Right cardiac atrium (tissue), 5 donors: ENCODE results near the gene PDE6A. TPM values are rescaled to one million over a fixed set of nuclear protein-coding genes. Genes with fewer than 3 reads are reported as not detected.
A peak's percentile ranks its signal among the peaks of the same experiment; 100 is the strongest.

Source experiments
- ATAC-seq, 2 donors: fragments of 200-7000 bp; cut with Tn5 transposase; one replicate each; pipeline versions ENCODE4 v1.8.0 to v1.9.1; 2020; ENCODE audit warnings: moderate library complexity in 2 of 2, mild to moderate bottlenecking in 1 of 2
- DNase-seq, 3 donors: peaks; one replicate each; pipeline ENCODE4 v3.0.0-alpha.2; 2020
- H3K27ac ChIP-seq: one replicate; pipeline ENCODE4 v1.5.1; 2013; ENCODE audit warnings: mild to moderate bottlenecking, low read length, control low read depth, moderate library complexity
- H3K27me3 ChIP-seq: one replicate; pipeline ENCODE4 v1.6.1; 2013; ENCODE audit not compliant: control insufficient read depth, insufficient read depth
- H3K4me1 ChIP-seq: one replicate; pipeline ENCODE4 v1.6.1; 2013; ENCODE audit warnings: low read length; ENCODE audit not compliant: control insufficient read depth, insufficient read depth
- H3K4me3 ChIP-seq: one replicate; pipeline ENCODE4 v1.5.1; 2013; ENCODE audit warnings: low read length, control low read depth
- H3K9me3 ChIP-seq: one replicate; pipeline ENCODE4 v1.6.1; 2013; ENCODE audit warnings: low read length; ENCODE audit not compliant: control insufficient read depth
- WGBS: extraction: QIAGEN DNeasy Blood & Tissue Kit; methylation state at CpG from one replicate; pipeline ENCODE4 v1.1.7; 2013; 5-methylcytosine and 5-hydroxymethylcytosine counted together
- intact Hi-C, 4 donors: fragments of 100-400 bp; cut with DNase I; formaldehyde crosslinking; loops; one replicate each; pipeline versions ENCODE4 v1.11.0 to v1.14.0; 2022 to 2023
- polyA plus RNA-seq: library from polyadenylated mRNA; stranded (reverse); fragments of 200-250 nt; gene quantifications from one replicate; pipeline ENCODE4 v1.2.3, GENCODE V29; 2013
- total RNA-seq, 4 donors: library from RNA; stranded (reverse); fragmentation: NEBNext Ultra II Directional; extraction: Animal tissue kit (Norgen Biotek cat#: 25700); gene quantifications; one replicate each; pipeline ENCODE4 v1.2.1, GENCODE V29; 2021
- donor health status: healthy with polysubstance abuse.
- donor health status: DM: no; HTN: yes; CAD: no.
- donor health status: DM: no; HTN: no; CAD: no.
- donor health status: DM: no; HTN: yes; CAD: no; lungs with severe emphysema.
- donor health status: DM: yes; HTN: yes; CAD: no.

PDE6A gene
- total and polyA plus RNA-seq, 5 donors = 0.06 to 0.11 (median 0.07) TPM; not detected in 2

GRCh38 chr5:149922950-149923349 lies 21.6 kb downstream of the PDE6A start:
- ATAC-seq = no peak
- Histone ChIP-seq H3K4me3 (no peak overlapping the region), H3K9me3 (no peaks in the 10 kb centered on the region), H3K27me3 (no peaks in the 10 kb centered on the region), H3K27ac (no peak overlapping the region), H3K4me1 (no peaks in the 10 kb centered on the region)
- WGBS = 93% methylated on average over 6 of the region's 6 CpGs
- intact Hi-C loops = no loop called here
- DNase-seq = no peak

DNA sequence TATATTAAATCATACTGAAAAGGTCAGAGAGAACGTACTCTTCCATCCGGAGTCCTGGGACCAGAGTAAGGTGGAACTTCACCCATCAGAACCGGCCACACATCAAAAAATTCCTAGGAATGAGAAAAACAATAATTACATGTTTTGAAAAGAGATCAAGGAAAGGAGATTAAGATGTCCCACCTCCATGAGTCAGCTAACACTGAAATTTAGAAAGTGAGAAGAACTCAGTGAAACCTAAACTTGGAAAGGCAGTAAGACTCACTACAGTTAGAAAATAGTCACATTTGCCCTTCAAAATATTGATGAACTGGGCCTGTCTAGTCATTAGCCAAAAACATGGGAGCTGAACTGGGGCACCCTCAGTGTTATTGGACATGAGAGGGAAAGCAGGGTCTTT lies 23.0 kb downstream of the PDE6A start:
- Histone ChIP-seq H3K27me3 (no peaks in the 10 kb centered on the region), H3K9me3 (no peaks in the 10 kb centered on the region), H3K4me3 (no peak overlapping the region), H3K4me1 (no peaks in the 10 kb centered on the region), H3K27ac (no peak overlapping the region)
- WGBS = 93% methylated on average over 3 of the region's 3 CpGs
- intact Hi-C loops = no loop called here
- no peak for ATAC-seq
- DNase-seq = no peak

- H3K27ac ChIP-seq = no peak overlapping the region
- no peaks in the 10 kb centered on the region for H3K27me3 ChIP-seq
- H3K9me3 ChIP-seq = no peaks in the 10 kb centered on the region
- peaks cover 2% of the 10 kb centered on the region for H3K4me1 ChIP-seq
- 65% methylated on average over 6 of the region's 6 CpGs for WGBS
- H3K4me3 ChIP-seq = no peak overlapping the region
- intact Hi-C loops = no loop called here
- ATAC-seq (no peak), DNase-seq (no peak)
Observed at GRCh38 chr5:149917073-149917676, 27.4 kb downstream of the PDE6A start.

DNA sequence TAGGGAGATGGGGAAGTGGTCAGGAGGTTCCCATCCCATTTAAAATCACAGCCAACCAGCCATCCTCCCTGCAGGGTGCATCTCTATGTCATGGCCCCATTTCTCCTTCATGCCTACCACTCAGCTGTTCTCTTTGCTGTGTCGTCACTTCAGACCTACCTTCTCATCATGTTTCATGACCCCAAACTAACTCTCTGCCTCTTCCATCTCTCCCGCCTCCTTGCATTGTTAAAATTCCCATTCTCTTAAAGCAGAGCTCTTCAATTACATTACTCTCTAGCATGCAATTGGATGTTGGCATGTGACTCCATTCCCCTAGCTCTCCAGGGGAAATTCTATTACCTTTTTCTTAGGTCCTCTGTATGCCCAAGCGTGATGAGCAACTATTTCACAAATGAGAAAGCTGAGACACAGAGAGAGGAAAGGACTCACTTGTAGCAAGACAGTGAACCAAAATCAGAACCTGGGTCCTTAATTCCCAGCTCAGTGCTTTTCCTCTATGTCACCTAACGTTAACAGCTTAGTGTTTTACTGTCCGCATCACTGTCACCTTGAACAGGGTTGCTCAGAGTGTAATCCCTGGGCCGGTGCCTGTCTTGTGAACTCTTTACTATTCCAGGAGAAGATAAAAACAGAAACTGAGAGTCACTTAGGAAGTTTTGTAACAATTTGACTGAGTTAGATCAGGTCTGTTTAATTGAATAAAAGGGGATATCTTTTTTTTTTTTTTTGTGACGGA lies 28.1 kb downstream of the PDE6A start:
- Histone ChIP-seq H3K27ac (no peak overlapping the region), H3K4me1 (peaks cover 2% of the 10 kb centered on the region), H3K9me3 (no peaks in the 10 kb centered on the region), H3K4me3 (no peak overlapping the region), H3K27me3 (no peaks in the 10 kb centered on the region)
- ATAC-seq = peak; percentile 28 to 31
- DNase-seq = no peak
- intact Hi-C loops = no loop called here
- WGBS = 71% methylated on average over 7 of the region's 7 CpGs

- no peak for ATAC-seq
- no peaks in the 10 kb centered on the region for H3K9me3 ChIP-seq
- H3K4me3 ChIP-seq = no peak overlapping the region
- intact Hi-C loops = no loop called here
- H3K4me1 ChIP-seq = peaks cover 2% of the 10 kb centered on the region
- DNase-seq = no peak
- H3K27me3 ChIP-seq = no peaks in the 10 kb centered on the region
- no peak overlapping the region for H3K27ac ChIP-seq
- WGBS = 84% methylated on average over 7 of the region's 7 CpGs
Observed at GRCh38 chr5:149915392-149916260, 29.0 kb downstream of the PDE6A start.

GRCh38 chr5:149913436-149914419 lies 30.9 kb downstream of the PDE6A start:
- Histone ChIP-seq H3K27ac (no peak overlapping the region), H3K9me3 (no peaks in the 10 kb centered on the region), H3K4me1 (peaks cover 2% of the 10 kb centered on the region), H3K27me3 (no peaks in the 10 kb centered on the region), H3K4me3 (no peak overlapping the region)
- WGBS = 75% methylated on average over 7 of the region's 7 CpGs
- ATAC-seq = no peak
- intact Hi-C loops = no loop called here
- DNase-seq = no peak

DNA sequence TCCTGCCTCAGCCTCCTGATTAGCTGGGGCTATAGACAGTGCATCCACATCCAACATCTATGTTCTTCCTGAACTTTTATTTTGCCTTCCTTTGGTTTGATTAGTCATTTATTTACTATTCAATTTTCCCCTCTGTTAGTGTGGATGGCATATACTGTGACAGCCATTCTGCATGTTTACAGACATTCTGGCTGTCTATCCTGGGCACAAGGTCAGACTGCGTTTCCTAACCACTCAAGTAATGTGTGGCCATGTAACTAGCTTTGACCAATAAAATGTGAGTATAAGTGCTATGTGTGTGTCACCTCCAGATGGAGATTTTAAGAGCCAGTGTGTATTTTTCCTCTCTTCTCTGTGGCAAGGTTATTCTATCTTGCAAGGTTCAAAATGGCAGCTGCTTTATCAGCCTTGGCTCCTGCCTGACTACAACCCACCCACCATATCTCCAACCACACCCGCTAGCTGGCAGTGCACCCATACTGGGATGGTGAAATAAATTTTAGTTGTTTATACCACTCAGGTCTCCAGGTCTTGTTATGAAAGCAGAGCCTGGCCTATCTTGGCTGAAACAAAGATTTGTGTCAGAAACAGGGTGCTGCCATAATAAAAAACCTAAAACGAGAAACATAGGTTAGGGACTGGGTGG lies 32.2 kb downstream of the PDE6A start:
- WGBS = 86% methylated on average over 3 of the region's 3 CpGs
- intact Hi-C loops = no loop called here
- H3K4me1 ChIP-seq = peaks cover 2% of the 10 kb centered on the region
- DNase-seq (no peak), ATAC-seq (peak; percentile 37 to 43)
- no peak overlapping the region for H3K27ac ChIP-seq
- H3K27me3 ChIP-seq = no peaks in the 10 kb centered on the region
- H3K4me3 ChIP-seq = no peak overlapping the region
- no peaks in the 10 kb centered on the region for H3K9me3 ChIP-seq

- Histone ChIP-seq H3K27ac (no peak overlapping the region), H3K27me3 (no peaks in the 10 kb centered on the region), H3K4me1 (no peaks in the 10 kb centered on the region), H3K9me3 (no peaks in the 10 kb centered on the region), H3K4me3 (no peak overlapping the region)
- 91% methylated on average over 1 of the region's 1 CpG for WGBS
- intact Hi-C loops = no loop called here
- no peak for ATAC-seq
- no peak for DNase-seq
Observed at GRCh38 chr5:149911031-149911430, 33.6 kb downstream of the PDE6A start.

DNA sequence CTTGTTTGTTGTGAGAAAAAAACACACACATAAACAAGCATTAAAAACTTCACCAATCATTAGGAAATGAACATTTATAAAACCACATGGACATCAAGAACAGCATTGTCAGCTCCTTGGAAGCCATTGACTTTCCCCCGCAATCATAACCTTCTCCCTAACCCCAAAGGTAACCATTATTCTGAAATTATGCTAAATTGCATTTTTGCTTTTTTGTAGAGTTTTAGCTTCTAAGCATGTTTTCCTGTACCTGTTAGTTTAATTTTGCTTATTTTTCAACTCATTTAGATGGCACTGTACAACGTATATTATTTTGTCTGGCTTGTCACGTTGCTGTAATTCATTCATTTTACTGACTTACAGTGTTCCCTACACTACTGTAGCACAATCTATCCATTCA lies 36.8 kb downstream of the PDE6A start:
- intact Hi-C loops = no loop called here
- no peak overlapping the region for H3K4me3 ChIP-seq
- no peak overlapping the region for H3K27ac ChIP-seq
- H3K9me3 ChIP-seq = no peaks in the 10 kb centered on the region
- WGBS = 76% methylated on average over 3 of the region's 3 CpGs
- no peak for DNase-seq
- no peak for ATAC-seq
- no peaks in the 10 kb centered on the region for H3K27me3 ChIP-seq
- H3K4me1 ChIP-seq = no peaks in the 10 kb centered on the region

GRCh38 chr5:149904977-149905376 lies 39.6 kb downstream of the PDE6A start:
- Histone ChIP-seq H3K27ac (no peak overlapping the region), H3K4me3 (no peak overlapping the region), H3K27me3 (no peaks in the 10 kb centered on the region), H3K9me3 (no peaks in the 10 kb centered on the region), H3K4me1 (no peaks in the 10 kb centered on the region)
- DNase-seq (no peak), ATAC-seq (peak in 1 of 2 donors; percentile 37)
- intact Hi-C loops = no loop called here
